Mesothelial cell of epicardium (in vitro differentiated cells): Measurements from ENCODE around the gene RNF157. TPM values are rescaled to one million over a fixed set of nuclear protein-coding genes. Genes with fewer than 3 reads are reported as not detected.

Experiments used
- DNase-seq, 2 experiments: peaks; one replicate each; pipeline ENCODE4 v3.0.0; 2021; ENCODE audit warnings: low spot score in 2 of 2; ENCODE audit not compliant: unreplicated experiment in 2 of 2
- H3K27ac Mint-ChIP-seq: 2 replicates; pipeline ENCODE4 v1.8.0; 2021; ENCODE audit warnings: mixed read lengths
- H3K27me3 Mint-ChIP-seq: 2 replicates; pipeline ENCODE4 v1.8.0; 2021; ENCODE audit warnings: low read depth, mixed read lengths
- H3K36me3 Mint-ChIP-seq: 2 replicates; pipeline ENCODE4 v1.8.0; 2021; ENCODE audit warnings: mixed read lengths
- H3K4me1 Mint-ChIP-seq: 2 replicates; pipeline ENCODE4 v1.8.0; 2021; ENCODE audit warnings: mixed read lengths
- H3K4me3 Mint-ChIP-seq: 2 replicates; pipeline ENCODE4 v1.8.0; 2021; ENCODE audit warnings: mild to moderate bottlenecking, moderate library complexity, mixed read lengths
- H3K9me3 Mint-ChIP-seq: 2 replicates; pipeline ENCODE4 v1.8.0; 2021; ENCODE audit warnings: mixed read lengths
- CTCF ChIP-seq: fragments of 200-600 bp; sonication (generic); IDR thresholded peaks from one replicate; pipeline ENCODE4 v1.5.0; 2021; ENCODE audit warnings: antibody characterized with exemption; ENCODE audit not compliant: unreplicated experiment
- total RNA-seq: library from RNA; stranded (reverse); gene quantifications from 3 replicates; pipeline ENCODE4 v1.2.1, GENCODE V29; 2021

RNF157 gene
- total RNA-seq, 1 donor from 2014 or later, result 8.0 TPM

- H3K4me3 Mint-ChIP-seq, result peak overlapping the region; percentile 98
- no peak for DNase-seq
- peaks cover 15% of the 10 kb centered on the region for H3K36me3 Mint-ChIP-seq
- no peaks in the 10 kb centered on the region for H3K27me3 Mint-ChIP-seq
- peak overlapping the region; percentile 98 for H3K27ac Mint-ChIP-seq
- H3K9me3 Mint-ChIP-seq, result no peaks in the 10 kb centered on the region
- no peak for TF ChIP-seq CTCF
- peaks cover 20% of the 10 kb centered on the region for H3K4me1 Mint-ChIP-seq
Measured at GRCh38 chr17:76104140-76104895, 136.0 kb downstream of the RNF157 start.

- Mint-ChIP-seq H3K4me3 (peak within 1 kb of the TSS; percentile 98), H3K36me3 (peaks cover 20% of the 10 kb centered on the region), H3K9me3 (no peaks in the 10 kb centered on the region), H3K4me1 (peaks cover 20% of the 10 kb centered on the region), H3K27ac (peak within 1 kb of the TSS; percentile 98), H3K27me3 (no peaks in the 10 kb centered on the region)
- DNase-seq, result peak; percentile 90 to 95
- no peak for TF ChIP-seq CTCF
Measured at GRCh38 chr17:76103274-76104139, 136.8 kb downstream of the RNF157 start, which contains the start of gene EXOC7. EXOC7 (minus strand) TSS chr17:76103787; CDS start chr17:76103692, 95 bp downstream.

DNA sequence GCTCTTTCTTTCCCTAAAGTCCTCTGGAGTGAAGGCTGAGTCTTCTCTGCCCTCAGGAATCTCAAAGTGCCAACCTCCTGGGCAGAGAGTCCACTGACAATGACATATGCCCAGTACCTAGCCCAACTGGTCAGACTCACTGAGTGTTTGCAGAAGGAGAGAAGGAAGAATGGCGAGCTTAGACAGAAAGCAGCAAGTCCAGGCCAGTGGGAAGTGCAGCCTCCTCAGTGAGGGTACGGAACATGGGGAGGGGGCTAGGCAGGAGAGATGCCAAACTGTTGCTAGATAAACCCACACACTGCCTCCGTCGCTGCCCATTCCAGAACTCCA, 137.4 kb downstream of the RNF157 start:
- H3K4me3 Mint-ChIP-seq, result peak overlapping the region; percentile 98
- H3K27ac Mint-ChIP-seq, result peak overlapping the region; percentile 98
- TF ChIP-seq CTCF, result no peak
- H3K9me3 Mint-ChIP-seq, result no peaks in the 10 kb centered on the region
- peaks cover 22% of the 10 kb centered on the region for H3K36me3 Mint-ChIP-seq
- DNase-seq, result no peak
- H3K27me3 Mint-ChIP-seq, result no peaks in the 10 kb centered on the region
- H3K4me1 Mint-ChIP-seq, result peaks cover 20% of the 10 kb centered on the region

DNA sequence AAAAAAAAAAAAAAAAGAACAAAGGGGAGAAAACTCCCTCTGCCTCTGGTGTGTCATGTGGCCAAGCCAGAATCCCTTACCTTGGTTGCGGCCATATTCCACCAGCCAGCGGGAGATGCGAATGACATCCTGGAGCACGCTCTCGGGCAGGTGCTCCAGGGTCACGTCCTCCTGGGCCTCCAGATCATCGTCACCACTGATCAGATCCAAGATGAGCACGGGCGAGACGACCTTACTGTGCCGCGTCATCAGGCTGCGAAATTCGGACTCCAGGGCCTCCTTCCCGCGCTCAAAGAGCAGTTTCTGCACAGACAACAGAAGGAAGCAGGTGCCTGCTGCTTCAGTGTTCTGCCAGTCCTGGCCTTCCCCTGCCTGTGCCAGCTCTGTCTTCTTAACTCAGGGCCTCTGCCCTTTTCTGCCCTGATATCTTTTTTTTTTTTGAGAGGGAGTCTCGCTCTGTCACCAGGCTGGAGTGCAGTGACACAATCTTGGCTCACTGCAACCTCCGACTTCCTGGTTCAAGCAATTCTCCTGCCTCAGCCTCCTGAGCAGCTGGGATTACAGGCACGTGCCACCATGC, 142.5 kb downstream of the RNF157 start:
- DNase-seq, result no peak
- Mint-ChIP-seq H3K27me3 (no peaks in the 10 kb centered on the region), H3K4me3 (no peak overlapping the region), H3K27ac (no peak overlapping the region), H3K9me3 (no peaks in the 10 kb centered on the region), H3K36me3 (peaks cover 42% of the 10 kb centered on the region), H3K4me1 (peaks cover 3% of the 10 kb centered on the region)
- TF ChIP-seq CTCF, result no peak

DNA sequence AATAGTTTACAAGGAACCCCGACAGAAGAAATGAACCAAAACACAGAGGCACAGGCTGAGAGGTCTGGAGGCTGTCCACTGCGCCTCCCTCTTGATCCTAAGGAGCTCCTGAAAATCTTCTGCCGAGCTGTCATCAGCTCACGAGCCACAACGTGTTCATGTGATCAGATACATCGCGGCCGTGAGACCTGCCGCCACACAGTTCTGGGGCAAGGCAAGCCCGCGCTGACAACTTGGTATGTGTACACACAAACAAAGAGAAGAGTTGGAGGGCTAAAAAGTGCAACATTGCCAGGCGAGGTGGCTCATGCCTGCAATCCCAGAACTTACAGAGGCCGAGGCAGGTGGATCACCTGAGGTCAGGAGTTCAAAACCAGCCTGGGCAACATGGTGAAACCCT, 144.3 kb downstream of the RNF157 start:
- Mint-ChIP-seq H3K4me1 (no peaks in the 10 kb centered on the region), H3K4me3 (no peak overlapping the region), H3K27me3 (no peaks in the 10 kb centered on the region), H3K27ac (no peak overlapping the region), H3K36me3 (peaks cover 43% of the 10 kb centered on the region), H3K9me3 (no peaks in the 10 kb centered on the region)
- TF ChIP-seq CTCF, result no peak
- DNase-seq, result no peak
